Measurements from ENCODE around the gene USP25.

DNA sequence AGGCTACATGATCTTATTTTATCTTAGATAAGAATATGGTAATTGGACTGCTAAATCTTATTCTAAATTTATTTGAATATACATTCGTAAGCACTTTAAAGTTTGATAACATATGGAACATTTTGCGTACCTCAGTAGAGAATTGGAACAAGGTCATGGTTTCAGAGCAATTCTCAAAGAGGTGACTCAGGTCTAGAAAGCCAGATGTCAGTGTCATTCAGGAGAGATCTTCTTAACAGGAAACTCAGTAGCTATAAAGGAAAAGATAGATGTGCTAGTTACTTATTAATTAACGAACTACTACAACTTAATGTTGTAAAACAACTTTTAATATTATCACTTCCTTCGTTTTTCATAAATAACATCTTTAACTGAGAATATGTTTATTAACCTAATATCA, 142.5 kb downstream of the USP25 start:
- TF ChIP-seq, protein P1, sequence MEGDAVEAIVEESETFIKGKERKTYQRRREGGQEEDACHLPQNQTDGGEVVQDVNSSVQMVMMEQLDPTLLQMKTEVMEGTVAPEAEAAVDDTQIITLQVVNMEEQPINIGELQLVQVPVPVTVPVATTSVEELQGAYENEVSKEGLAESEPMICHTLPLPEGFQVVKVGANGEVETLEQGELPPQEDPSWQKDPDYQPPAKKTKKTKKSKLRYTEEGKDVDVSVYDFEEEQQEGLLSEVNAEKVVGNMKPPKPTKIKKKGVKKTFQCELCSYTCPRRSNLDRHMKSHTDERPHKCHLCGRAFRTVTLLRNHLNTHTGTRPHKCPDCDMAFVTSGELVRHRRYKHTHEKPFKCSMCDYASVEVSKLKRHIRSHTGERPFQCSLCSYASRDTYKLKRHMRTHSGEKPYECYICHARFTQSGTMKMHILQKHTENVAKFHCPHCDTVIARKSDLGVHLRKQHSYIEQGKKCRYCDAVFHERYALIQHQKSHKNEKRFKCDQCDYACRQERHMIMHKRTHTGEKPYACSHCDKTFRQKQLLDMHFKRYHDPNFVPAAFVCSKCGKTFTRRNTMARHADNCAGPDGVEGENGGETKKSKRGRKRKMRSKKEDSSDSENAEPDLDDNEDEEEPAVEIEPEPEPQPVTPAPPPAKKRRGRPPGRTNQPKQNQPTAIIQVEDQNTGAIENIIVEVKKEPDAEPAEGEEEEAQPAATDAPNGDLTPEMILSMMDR (IDR thresholded peaks at IDR 0.05) = no peak
- TF ChIP-seq NR3C1 (CRISPR knock-in tag; conservative IDR thresholded peaks at IDR 0.05; ENCODE audit: low read depth) (no peak), FOXK1 (CRISPR knock-in tag; IDR thresholded peaks at IDR 0.05) (no peak), IRF2 (CRISPR knock-in tag; IDR thresholded peaks at IDR 0.05; ENCODE audit: borderline replicate concordance, low read depth) (no peak), FOXJ3 (CRISPR knock-in tag; IDR thresholded peaks at IDR 0.05; ENCODE audit: borderline replicate concordance) (no peak)
- TF ChIP-seq, protein P2, sequence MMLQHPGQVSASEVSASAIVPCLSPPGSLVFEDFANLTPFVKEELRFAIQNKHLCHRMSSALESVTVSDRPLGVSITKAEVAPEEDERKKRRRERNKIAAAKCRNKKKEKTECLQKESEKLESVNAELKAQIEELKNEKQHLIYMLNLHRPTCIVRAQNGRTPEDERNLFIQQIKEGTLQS (CRISPR knock-in tag; conservative IDR thresholded peaks at IDR 0.05) = no peak
